Natural killer cell (primary cell): Measurements from ENCODE around the gene COL5A1. TPM values are rescaled to one million over a fixed set of nuclear protein-coding genes. Genes with fewer than 3 reads are reported as not detected.

Experiments
- ATAC-seq, 3 donors: fragments of 150-1000 bp in 2 of 3; fragments of 200-7000 bp in 1 of 3; cut with Tn5 transposase; 1 replicate in 1 of 3; 2 replicates in 2 of 3; pipeline ENCODE4 v1.10.0; 2021; ENCODE audit warnings: mild to moderate bottlenecking in 2 of 3, moderate library complexity in 2 of 3
- DNase-seq, 2 donors: peaks; one replicate each; pipeline versions ENCODE4 v3.0.0 to v3.0.0-alpha.2; 2013 to 2021; ENCODE audit warnings: mixed read lengths in 1 of 2
- H3K27ac ChIP-seq: one replicate; pipeline ENCODE4 v1.5.1; 2013; ENCODE audit warnings: mild to moderate bottlenecking, low read length
- H3K27me3 ChIP-seq: one replicate; pipeline ENCODE4 v1.6.1; 2013; ENCODE audit warnings: low read length; ENCODE audit not compliant: control insufficient read depth, insufficient read depth
- H3K36me3 ChIP-seq: one replicate; pipeline ENCODE4 v1.6.1; 2013; ENCODE audit warnings: low read length; ENCODE audit not compliant: control insufficient read depth, insufficient read depth
- H3K4me1 ChIP-seq: one replicate; pipeline ENCODE4 v1.6.1; 2013; ENCODE audit warnings: low read length; ENCODE audit not compliant: control insufficient read depth, insufficient read depth
- H3K4me3 ChIP-seq: one replicate; pipeline ENCODE4 v1.5.1; 2013; ENCODE audit warnings: low read length
- H3K9me3 ChIP-seq: one replicate; pipeline ENCODE4 v1.6.1; 2013; ENCODE audit warnings: low read length; ENCODE audit not compliant: control insufficient read depth, insufficient read depth
- H3K27ac Mint-ChIP-seq, 2 donors: one replicate each; pipeline ENCODE4 v1.8.0; 2022; ENCODE audit warnings: mild to moderate bottlenecking in 2 of 2, mixed read lengths in 2 of 2, moderate library complexity in 1 of 2
- H3K27me3 Mint-ChIP-seq, 2 donors: one replicate each; pipeline ENCODE4 v1.8.0; 2022; ENCODE audit warnings: low read depth in 2 of 2, mixed read lengths in 2 of 2
- H3K36me3 Mint-ChIP-seq: one replicate; pipeline ENCODE4 v1.8.0; 2022; ENCODE audit warnings: mixed read lengths
- H3K4me1 Mint-ChIP-seq, 2 donors: one replicate each; pipeline ENCODE4 v1.8.0; 2022; ENCODE audit warnings: mixed read lengths in 2 of 2
- H3K4me3 Mint-ChIP-seq: one replicate; pipeline ENCODE4 v1.8.0; 2022; ENCODE audit warnings: mild to moderate bottlenecking, moderate library complexity, mixed read lengths
- H3K9me3 Mint-ChIP-seq, 2 donors: one replicate each; pipeline ENCODE4 v1.8.0; 2022; ENCODE audit warnings: mixed read lengths in 2 of 2
- CTCF ChIP-seq: fragments of 200-600 bp; IDR thresholded peaks from one replicate; pipeline ENCODE4 v1.8.0; 2022; ENCODE audit warnings: antibody characterized with exemption
- WGBS: methylation state at CpG from one replicate; pipeline ENCODE4 v1.1.7; 2013; ENCODE audit warnings: missing lambda C conversion rate; ENCODE audit not compliant: insufficient coverage; 5-methylcytosine and 5-hydroxymethylcytosine counted together
- intact Hi-C: fragments of 100-400 bp; cut with micrococcal nuclease; formaldehyde crosslinking; loops from one replicate; pipeline ENCODE4 v1.14.2; 2022
- total RNA-seq, 4 donors: library from RNA; stranded (reverse); fragments of 120-200 nt in 1 of 4; gene quantifications; one replicate each; pipeline versions ENCODE4 v1.2.3 to v1.2.4, GENCODE V29; 2013 to 2022

The COL5A1 gene
- total RNA-seq, 3 donors from 2014 or later (not counting 1 experiment from before 2014, with no cell fraction given), result 0.11 to 0.28 (median 0.23) TPM

- DNase-seq (no peak), ATAC-seq (no peak)
- H3K4me1 ChIP-seq, result no peaks in the 10 kb centered on the region
- H3K4me3 ChIP-seq, result no peak overlapping the region
- H3K36me3 Mint-ChIP-seq, result no peaks in the 10 kb centered on the region
- H3K4me3 Mint-ChIP-seq, result no peak overlapping the region
- no peaks in the 10 kb centered on the region for H3K27me3 ChIP-seq
- H3K27ac ChIP-seq, result no peak overlapping the region
- H3K27ac Mint-ChIP-seq, result no peak overlapping the region
- no peaks in the 10 kb centered on the region for H3K9me3 ChIP-seq
- H3K36me3 ChIP-seq, result no peaks in the 10 kb centered on the region
- H3K27me3 Mint-ChIP-seq, result no peaks in the 10 kb centered on the region
- H3K9me3 Mint-ChIP-seq, result no peaks in the 10 kb centered on the region
- TF ChIP-seq CTCF, result no peak
- 76% methylated on average over 3 of the region's 3 CpGs for WGBS
- no peaks in the 10 kb centered on the region for H3K4me1 Mint-ChIP-seq
- intact Hi-C loops, result no loop called here
Measured at GRCh38 chr9:134685784-134686183, 44.2 kb downstream of the COL5A1 start.

GRCh38 chr9:134686896-134687295 lies 45.3 kb downstream of the COL5A1 start:
- H3K9me3 Mint-ChIP-seq, result no peaks in the 10 kb centered on the region
- H3K36me3 ChIP-seq, result no peaks in the 10 kb centered on the region
- no peaks in the 10 kb centered on the region for H3K4me1 ChIP-seq
- no peaks in the 10 kb centered on the region for H3K36me3 Mint-ChIP-seq
- no peak overlapping the region for H3K4me3 Mint-ChIP-seq
- H3K27me3 Mint-ChIP-seq, result no peaks in the 10 kb centered on the region
- no peak overlapping the region for H3K27ac Mint-ChIP-seq
- H3K27ac ChIP-seq, result no peak overlapping the region
- no peaks in the 10 kb centered on the region for H3K27me3 ChIP-seq
- no peaks in the 10 kb centered on the region for H3K9me3 ChIP-seq
- WGBS, result 78% methylated on average over 9 of the region's 9 CpGs
- TF ChIP-seq CTCF, result no peak
- intact Hi-C loops, result no loop called here
- no peaks in the 10 kb centered on the region for H3K4me1 Mint-ChIP-seq
- no peak for DNase-seq
- ATAC-seq, result no peak
- no peak overlapping the region for H3K4me3 ChIP-seq

- no peaks in the 10 kb centered on the region for H3K4me1 Mint-ChIP-seq
Measured at GRCh38 chr9:134687556-134687955, 46.0 kb downstream of the COL5A1 start.

More at GRCh38 chr9:134687556-134687955, 46.0 kb downstream of the COL5A1 start:
- Histone ChIP-seq H3K4me1 (no peaks in the 10 kb centered on the region), H3K27ac (no peak overlapping the region), H3K9me3 (no peaks in the 10 kb centered on the region), H3K36me3 (no peaks in the 10 kb centered on the region), H3K4me3 (no peak overlapping the region), H3K27me3 (no peaks in the 10 kb centered on the region)
- DNase-seq (no peak), ATAC-seq (no peak)
- Mint-ChIP-seq H3K4me3 (no peak overlapping the region), H3K36me3 (no peaks in the 10 kb centered on the region), H3K27ac (no peak overlapping the region), H3K9me3 (no peaks in the 10 kb centered on the region), H3K27me3 (no peaks in the 10 kb centered on the region)
- no peak for TF ChIP-seq CTCF
- WGBS, result 94% methylated on average over 10 of the region's 10 CpGs
- intact Hi-C loops, result no loop called here
